Coronary artery (tissue), 2 donors: ENCODE measurements around the gene ZNF446.

Experiments
- DNase-seq: peaks from one replicate; pipeline ENCODE4 v3.0.0-alpha.2; 2017; ENCODE audit warnings: low spot score
- H3K27ac ChIP-seq, 2 donors: fragments of 200-600 bp; sonication (generic); one replicate each; pipeline ENCODE4 v1.5.1; 2016 to 2019
- H3K4me3 ChIP-seq: fragments of 200-600 bp; sonication (generic); 2 replicates; pipeline ENCODE4 v1.5.1; 2016; ENCODE audit warnings: mild to moderate bottlenecking, moderate library complexity
- CTCF ChIP-seq: fragments of 200-600 bp; sonication (generic); IDR thresholded peaks from one replicate; pipeline ENCODE4 v1.5.1; 2019; ENCODE audit warnings: antibody characterized with exemption

ZNF446 gene

GRCh38 chr19:58521651-58522050 is 45.5 kb downstream of the ZNF446 start:
- TF ChIP-seq CTCF = no peak
- H3K27ac ChIP-seq = no peak overlapping the region
- DNase-seq = no peak
- H3K4me3 ChIP-seq = no peak overlapping the region

- Histone ChIP-seq H3K27ac (no peak overlapping the region), H3K4me3 (no peak overlapping the region)
- no peak for DNase-seq
- no peak for TF ChIP-seq CTCF
These were observed 46.6 kb downstream of the ZNF446 start for GRCh38 chr19:58522709-58523108.

- no peak for TF ChIP-seq CTCF
- no peak for DNase-seq
- H3K4me3 ChIP-seq = no peak overlapping the region
- no peak overlapping the region for H3K27ac ChIP-seq
These were observed 53.3 kb downstream of the ZNF446 start for GRCh38 chr19:58529405-58529804.
